Left lung (tissue), 10 donors: ENCODE data around the gene INO80C. TPM values are rescaled to one million over a fixed set of nuclear protein-coding genes. Genes with fewer than 3 reads are reported as not detected.

Experiments used
- ATAC-seq: fragments of 200-7000 bp; cut with Tn5 transposase; one replicate; pipeline ENCODE4 v1.9.1; 2020; ENCODE audit warnings: moderate library complexity
- DNase-seq, 4 donors: peaks; one replicate each; pipeline ENCODE4 v3.0.0-alpha.2; 2013 to 2020
- H3K27ac ChIP-seq, 2 donors: fragments of 200-600 bp; sonication (generic) in 1 of 2; one replicate each; pipeline versions ENCODE4 v1.5.0 to v1.8.0; 2020 to 2021
- H3K27me3 ChIP-seq, 2 donors: fragments of 200-600 bp; sonication (generic) in 1 of 2; one replicate each; pipeline versions ENCODE4 v1.5.0 to v1.8.0; 2020 to 2021
- H3K36me3 ChIP-seq, 2 donors: fragments of 200-600 bp; sonication (generic) in 1 of 2; one replicate each; pipeline versions ENCODE4 v1.5.0 to v1.8.0; 2020 to 2021
- H3K4me1 ChIP-seq, 2 donors: fragments of 200-600 bp; one replicate each; pipeline ENCODE4 v1.8.0; 2021
- H3K4me3 ChIP-seq, 2 donors: fragments of 200-600 bp; sonication (generic) in 1 of 2; one replicate each; pipeline versions ENCODE4 v1.5.0 to v1.8.0; 2020 to 2021; ENCODE audit warnings: mild to moderate bottlenecking in 1 of 2
- H3K9me3 ChIP-seq, 2 donors: fragments of 200-600 bp; sonication (generic) in 1 of 2; one replicate each; pipeline versions ENCODE4 v1.5.0 to v1.8.0; 2020 to 2021
- intact Hi-C, 2 donors: fragments of 100-400 bp; cut with DNase I; formaldehyde crosslinking; loops; one replicate each; pipeline versions ENCODE4 v1.11.2 to v1.14.2; 2022
- polyA plus RNA-seq, 6 donors: library from polyadenylated mRNA; unstranded; fragments of 120-200 nt; gene quantifications; one replicate each; pipeline ENCODE4 v1.2.1, GENCODE V29; 2013; ENCODE audit not compliant: insufficient read length in 6 of 6
- total RNA-seq, 2 donors: library from RNA; stranded (reverse); fragmentation: NEBNext Ultra II Directional; extraction: Animal tissue kit (Norgen Biotek cat#: 25700); gene quantifications; one replicate each; pipeline ENCODE4 v1.2.1, GENCODE V29; 2021
- TF ChIP-seq, protein P1 (sequence below), 2 donors: fragments of 200-600 bp; sonication (generic) in 1 of 2; IDR thresholded peaks; one replicate each; pipeline versions ENCODE4 v1.5.0 to v1.8.0; 2021; ENCODE audit warnings: antibody characterized with exemption in 2 of 2
- donor health status: DM: no; HTN: yes; CAD: no.
- donor health status: DM: no; HTN: no; CAD: no.

Gene INO80C
- total and polyA plus RNA-seq, 8 donors = 27.0 to 41.6 (median 35.2) TPM

GRCh38 chr18:35502052-35502451 lies 4.3 kb upstream of the INO80C start:
- Histone ChIP-seq H3K9me3 (no peaks in the 10 kb centered on the region), H3K36me3 (no peaks in the 10 kb centered on the region), H3K27ac (no peak overlapping the region), H3K4me3 (no peak overlapping the region), H3K4me1 (peaks cover 0 to 12% of the 10 kb centered on the region in 2 donors), H3K27me3 (no peaks in the 10 kb centered on the region)
- peak in 1 of 4 donors; percentile 46 for DNase-seq
- intact Hi-C loops = no loop called here
- TF ChIP-seq, protein P1, sequence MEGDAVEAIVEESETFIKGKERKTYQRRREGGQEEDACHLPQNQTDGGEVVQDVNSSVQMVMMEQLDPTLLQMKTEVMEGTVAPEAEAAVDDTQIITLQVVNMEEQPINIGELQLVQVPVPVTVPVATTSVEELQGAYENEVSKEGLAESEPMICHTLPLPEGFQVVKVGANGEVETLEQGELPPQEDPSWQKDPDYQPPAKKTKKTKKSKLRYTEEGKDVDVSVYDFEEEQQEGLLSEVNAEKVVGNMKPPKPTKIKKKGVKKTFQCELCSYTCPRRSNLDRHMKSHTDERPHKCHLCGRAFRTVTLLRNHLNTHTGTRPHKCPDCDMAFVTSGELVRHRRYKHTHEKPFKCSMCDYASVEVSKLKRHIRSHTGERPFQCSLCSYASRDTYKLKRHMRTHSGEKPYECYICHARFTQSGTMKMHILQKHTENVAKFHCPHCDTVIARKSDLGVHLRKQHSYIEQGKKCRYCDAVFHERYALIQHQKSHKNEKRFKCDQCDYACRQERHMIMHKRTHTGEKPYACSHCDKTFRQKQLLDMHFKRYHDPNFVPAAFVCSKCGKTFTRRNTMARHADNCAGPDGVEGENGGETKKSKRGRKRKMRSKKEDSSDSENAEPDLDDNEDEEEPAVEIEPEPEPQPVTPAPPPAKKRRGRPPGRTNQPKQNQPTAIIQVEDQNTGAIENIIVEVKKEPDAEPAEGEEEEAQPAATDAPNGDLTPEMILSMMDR (IDR thresholded peaks at IDR 0.05) = no peak
- ATAC-seq = no peak

DNA sequence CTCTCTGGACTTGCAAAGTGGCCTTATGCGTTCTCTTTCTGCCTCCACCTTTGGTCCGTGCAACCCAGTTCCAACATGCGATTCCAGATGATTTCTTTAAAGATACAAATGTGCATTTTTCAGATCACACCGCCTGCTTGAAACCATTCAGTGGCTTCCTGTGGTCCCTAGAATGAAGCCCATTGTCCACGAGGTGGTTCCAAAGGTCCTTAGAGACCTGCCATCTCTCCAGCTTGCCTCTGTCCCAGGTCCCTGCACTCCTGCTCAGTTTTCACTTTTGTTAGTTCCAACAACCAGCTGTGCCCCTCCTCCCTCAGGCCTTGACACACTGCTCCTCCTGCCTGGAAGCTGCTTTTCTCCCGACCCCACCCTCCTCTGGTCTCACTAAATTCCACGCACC lies 3.6 kb upstream of the INO80C start:
- Histone ChIP-seq H3K4me1 (peaks cover 6 to 19% of the 10 kb centered on the region in 2 donors), H3K4me3 (no peak overlapping the region), H3K27ac (no peak overlapping the region), H3K36me3 (no peaks in the 10 kb centered on the region), H3K9me3 (no peaks in the 10 kb centered on the region), H3K27me3 (no peaks in the 10 kb centered on the region)
- TF ChIP-seq, protein P1 (IDR thresholded peaks at IDR 0.05) = no peak
- no peak for DNase-seq
- intact Hi-C loops = no loop called here
- no peak for ATAC-seq

GRCh38 chr18:35500113-35500512 lies 2.4 kb upstream of the INO80C start:
- H3K36me3 ChIP-seq = no peaks in the 10 kb centered on the region
- ATAC-seq (no peak), DNase-seq (no peak)
- intact Hi-C loops = no loop called here
- TF ChIP-seq, protein P1 (IDR thresholded peaks at IDR 0.05) = no peak
- no peaks in the 10 kb centered on the region for H3K9me3 ChIP-seq
- no peaks in the 10 kb centered on the region for H3K27me3 ChIP-seq
- H3K27ac ChIP-seq = no peak overlapping the region
- peaks cover 14 to 29% of the 10 kb centered on the region in 2 donors for H3K4me1 ChIP-seq
- H3K4me3 ChIP-seq = no peak overlapping the region

DNA sequence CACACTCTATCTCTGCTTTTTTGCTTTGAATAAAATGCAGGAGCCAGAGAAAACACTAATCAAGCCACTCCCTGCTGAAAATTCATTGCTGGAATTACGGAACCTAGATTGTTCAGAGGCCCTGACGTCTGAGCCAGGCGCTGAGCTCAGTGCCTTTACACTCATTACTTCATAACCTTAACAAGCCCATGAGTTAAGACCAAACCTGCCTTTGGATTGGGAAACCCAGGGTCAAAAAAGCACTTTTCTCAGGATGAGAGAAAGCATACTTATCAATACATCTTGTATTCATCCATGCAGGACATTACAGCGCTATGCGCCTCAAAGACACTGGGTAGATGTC lies 762 bp downstream of the INO80C start:
- TF ChIP-seq, protein P1 (IDR thresholded peaks at IDR 0.05) = no peak
- DNase-seq = peak in 1 of 4 donors; percentile 49
- no peaks in the 10 kb centered on the region for H3K36me3 ChIP-seq
- peak overlapping the region; percentile 55 to 67 for H3K4me3 ChIP-seq
- no peaks in the 10 kb centered on the region for H3K27me3 ChIP-seq
- intact Hi-C loops = no loop called here
- peak; percentile 54 for ATAC-seq
- peaks cover 14 to 35% of the 10 kb centered on the region in 2 donors for H3K4me1 ChIP-seq
- no peaks in the 10 kb centered on the region for H3K9me3 ChIP-seq
- H3K27ac ChIP-seq = peak overlapping the region; percentile 95 to 97

DNA sequence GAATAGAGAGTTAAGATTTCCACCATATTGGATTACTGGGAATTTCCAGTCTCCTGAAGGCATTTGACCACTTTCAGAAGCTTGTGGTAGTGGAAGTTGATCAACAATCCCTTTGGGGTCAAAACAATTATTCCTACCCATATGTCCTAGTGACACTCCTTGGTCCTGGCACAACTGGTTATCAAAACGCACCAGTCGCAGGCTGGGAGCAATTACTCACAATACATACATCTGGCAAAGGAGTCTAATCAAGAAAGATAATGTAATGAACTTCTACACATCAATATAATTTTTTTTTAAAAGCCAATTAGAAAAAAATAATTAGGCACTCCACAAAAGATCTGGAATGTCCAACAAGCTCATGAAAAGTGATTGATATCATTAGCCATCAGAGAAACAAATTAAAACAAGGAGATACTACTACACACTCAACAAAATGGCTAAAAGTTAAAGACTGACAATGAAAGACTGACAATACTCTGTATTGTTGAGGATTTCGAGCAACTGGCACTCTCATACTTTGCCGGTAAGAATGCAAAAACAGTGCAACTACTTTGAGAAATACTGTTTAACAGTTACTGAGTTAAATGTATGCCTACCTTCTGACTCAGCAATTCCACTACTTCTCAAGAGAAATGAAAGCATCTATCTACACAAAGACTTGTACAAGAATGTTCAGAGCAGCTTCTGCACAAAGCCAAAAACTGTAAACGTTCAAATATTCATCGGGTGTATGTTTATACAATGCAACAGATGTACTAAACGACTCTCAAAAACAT lies 2.0 kb downstream of the INO80C start:
- no peak overlapping the region for H3K27ac ChIP-seq
- intact Hi-C loops = no loop called here
- ATAC-seq = no peak

More for the DNA sequence above, 2.0 kb downstream of the INO80C start:
- Histone ChIP-seq H3K9me3 (no peaks in the 10 kb centered on the region), H3K36me3 (no peaks in the 10 kb centered on the region), H3K4me3 (peak overlapping the region in 1 of 2 donors; percentile 67), H3K4me1 (peaks cover 14 to 36% of the 10 kb centered on the region in 2 donors), H3K27me3 (no peaks in the 10 kb centered on the region)
- DNase-seq = no peak
- TF ChIP-seq, protein P1 (IDR thresholded peaks at IDR 0.05) = no peak
